GM12873 (cell line): ENCODE results near the gene XYLT1.

Experiments used
- CTCF ChIP-seq: IDR thresholded peaks from 2 replicates; pipeline ENCODE4 v1.5.1; 2012; ENCODE audit warnings: low read depth, mild to moderate bottlenecking, moderate library complexity, low read length, control low read depth; ENCODE audit not compliant: insufficient read depth; ENCODE audit errors: missing control alignments

XYLT1 gene

GRCh38 chr16:17168181-17168580, 302.6 kb downstream of the XYLT1 start:
- TF ChIP-seq CTCF: no peak

GRCh38 chr16:17166095-17166494, 304.7 kb downstream of the XYLT1 start:
- no peak for TF ChIP-seq CTCF

- no peak for TF ChIP-seq CTCF
Measured at GRCh38 chr16:17162560-17162959, 308.2 kb downstream of the XYLT1 start.

- TF ChIP-seq CTCF: no peak
Measured at GRCh38 chr16:17160920-17161431, 309.8 kb downstream of the XYLT1 start.

- no peak for TF ChIP-seq CTCF
Measured at GRCh38 chr16:17160285-17160853, 310.4 kb downstream of the XYLT1 start.

GRCh38 chr16:17159617-17160016, 311.1 kb downstream of the XYLT1 start:
- no peak for TF ChIP-seq CTCF

- TF ChIP-seq CTCF: no peak
Measured at GRCh38 chr16:17155936-17156335, 314.8 kb downstream of the XYLT1 start.

- TF ChIP-seq CTCF: no peak
Measured at GRCh38 chr16:17155485-17155884, 315.3 kb downstream of the XYLT1 start.
